ENCODE results near the gene NLN. TPM values are rescaled to one million over a fixed set of nuclear protein-coding genes. Genes with fewer than 3 reads are reported as not detected.

The NLN gene
- total RNA-seq, 1 donor, result 30.2 TPM

DNA sequence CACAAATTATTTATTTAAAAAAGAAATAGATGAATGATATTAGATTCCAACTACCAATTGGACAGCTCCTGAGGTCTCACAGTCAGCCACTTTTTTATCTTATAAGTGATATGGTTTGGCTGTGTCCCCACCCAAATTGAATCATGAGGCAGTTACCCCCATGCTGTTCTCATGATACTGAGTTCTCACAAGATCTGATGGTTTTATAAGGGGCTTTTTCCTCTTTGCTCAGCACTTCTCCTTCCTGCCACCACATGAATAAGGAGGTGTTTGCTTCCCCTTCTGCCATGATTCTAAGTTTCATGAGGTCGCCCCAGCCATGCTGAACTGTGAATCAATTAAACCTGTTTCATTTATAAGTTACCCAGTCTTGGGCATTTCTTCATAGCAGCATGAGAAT lies 12.9 kb downstream of the NLN start:
- TF ChIP-seq, protein P1, sequence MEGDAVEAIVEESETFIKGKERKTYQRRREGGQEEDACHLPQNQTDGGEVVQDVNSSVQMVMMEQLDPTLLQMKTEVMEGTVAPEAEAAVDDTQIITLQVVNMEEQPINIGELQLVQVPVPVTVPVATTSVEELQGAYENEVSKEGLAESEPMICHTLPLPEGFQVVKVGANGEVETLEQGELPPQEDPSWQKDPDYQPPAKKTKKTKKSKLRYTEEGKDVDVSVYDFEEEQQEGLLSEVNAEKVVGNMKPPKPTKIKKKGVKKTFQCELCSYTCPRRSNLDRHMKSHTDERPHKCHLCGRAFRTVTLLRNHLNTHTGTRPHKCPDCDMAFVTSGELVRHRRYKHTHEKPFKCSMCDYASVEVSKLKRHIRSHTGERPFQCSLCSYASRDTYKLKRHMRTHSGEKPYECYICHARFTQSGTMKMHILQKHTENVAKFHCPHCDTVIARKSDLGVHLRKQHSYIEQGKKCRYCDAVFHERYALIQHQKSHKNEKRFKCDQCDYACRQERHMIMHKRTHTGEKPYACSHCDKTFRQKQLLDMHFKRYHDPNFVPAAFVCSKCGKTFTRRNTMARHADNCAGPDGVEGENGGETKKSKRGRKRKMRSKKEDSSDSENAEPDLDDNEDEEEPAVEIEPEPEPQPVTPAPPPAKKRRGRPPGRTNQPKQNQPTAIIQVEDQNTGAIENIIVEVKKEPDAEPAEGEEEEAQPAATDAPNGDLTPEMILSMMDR (IDR thresholded peaks at IDR 0.05; ENCODE audit: insufficient read depth, low read length), result no peak
- DNase-seq (ENCODE audit: low read depth), result no peak
- no peak overlapping the region for H3K4me3 ChIP-seq (ENCODE audit: low read depth, low read length)

DNA sequence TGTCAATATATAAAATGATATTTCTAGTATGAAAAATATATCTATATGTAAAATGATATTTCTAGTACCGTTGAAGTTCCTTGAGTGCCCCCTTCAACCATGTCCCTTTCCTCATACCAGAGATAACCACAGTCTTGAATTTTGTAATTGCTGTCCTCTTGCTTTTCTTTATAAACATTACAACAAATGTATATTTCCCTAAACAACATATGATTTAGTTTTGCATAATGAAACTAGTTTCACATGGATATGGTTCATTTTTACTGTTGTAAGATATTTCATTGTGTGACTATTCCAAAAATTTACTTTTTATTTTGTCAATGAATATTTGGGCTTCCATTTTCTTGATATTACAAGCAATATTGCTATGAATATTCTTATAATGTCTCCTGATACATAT lies 14.0 kb downstream of the NLN start:
- DNase-seq (ENCODE audit: low read depth), result no peak
- H3K4me3 ChIP-seq (ENCODE audit: low read depth, low read length), result no peak overlapping the region
- TF ChIP-seq, protein P1 (IDR thresholded peaks at IDR 0.05; ENCODE audit: insufficient read depth, low read length), result no peak

DNA sequence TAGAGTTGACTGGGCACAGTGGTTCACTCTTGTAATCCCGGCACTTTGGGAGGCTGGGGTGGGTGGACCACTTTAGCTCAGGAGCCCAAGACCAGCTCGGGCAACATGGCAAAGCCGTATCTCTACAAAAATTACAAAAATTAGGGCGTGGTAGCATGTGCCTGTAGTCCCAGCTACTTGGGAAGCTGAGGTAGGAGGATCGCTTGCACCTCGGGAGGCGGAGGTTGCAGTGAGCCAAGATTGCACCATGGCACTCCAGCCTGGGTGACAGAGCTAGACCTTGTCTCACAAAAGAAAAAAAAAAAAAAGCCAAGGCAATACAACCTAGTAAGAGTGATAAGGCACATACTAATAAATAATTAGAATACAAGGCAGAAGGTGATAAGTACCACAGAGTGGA lies 15.8 kb downstream of the NLN start:
- no peak overlapping the region for H3K4me3 ChIP-seq (ENCODE audit: low read depth, low read length)
- TF ChIP-seq, protein P1 (IDR thresholded peaks at IDR 0.05; ENCODE audit: insufficient read depth, low read length), result no peak

DNA sequence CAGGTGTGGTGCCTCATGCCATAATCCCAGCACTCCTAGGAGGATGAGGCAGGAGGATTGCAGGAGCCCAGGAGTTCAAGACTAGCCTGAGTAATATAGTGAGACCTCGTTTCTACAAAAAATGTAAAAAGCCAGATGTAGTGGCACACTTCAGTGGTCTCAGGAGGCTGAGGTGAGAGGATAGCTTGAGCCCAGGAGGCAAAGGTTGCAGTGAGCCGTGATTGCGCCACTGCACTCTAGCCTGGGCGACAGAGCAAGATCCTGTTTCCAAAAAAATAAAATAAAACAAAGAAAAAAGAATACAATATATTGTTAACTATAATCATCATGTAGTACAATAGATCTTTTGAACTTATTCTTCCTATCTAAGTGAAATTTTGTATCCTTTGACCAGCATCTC lies 16.3 kb downstream of the NLN start:
- TF ChIP-seq, protein P1 (IDR thresholded peaks at IDR 0.05; ENCODE audit: insufficient read depth, low read length), result no peak
- no peak for DNase-seq (ENCODE audit: low read depth)
- no peak overlapping the region for H3K4me3 ChIP-seq (ENCODE audit: low read depth, low read length)

More for the DNA sequence above, 15.8 kb downstream of the NLN start:
- DNase-seq (ENCODE audit: low read depth), result no peak

DNA sequence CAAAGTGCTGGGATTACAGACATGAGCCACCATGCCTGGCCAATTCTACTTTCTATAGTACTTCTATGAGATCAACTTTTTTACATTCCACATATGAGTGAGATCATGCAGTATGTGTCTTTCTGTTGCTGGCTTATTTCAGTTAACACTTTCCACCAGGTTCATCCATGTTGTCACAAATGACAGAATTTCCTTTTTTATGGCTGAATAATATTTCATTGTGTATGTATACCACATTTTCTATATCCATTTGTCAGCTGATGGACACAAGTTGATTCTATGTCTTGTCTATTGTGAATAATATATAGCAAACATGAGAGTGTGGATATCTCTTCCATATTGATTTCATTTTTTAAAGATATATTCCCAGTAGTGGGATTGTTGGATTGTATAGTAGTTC lies 17.2 kb downstream of the NLN start:
- no peak overlapping the region for H3K4me3 ChIP-seq (ENCODE audit: low read depth, low read length)
- TF ChIP-seq, protein P1 (IDR thresholded peaks at IDR 0.05; ENCODE audit: insufficient read depth, low read length), result no peak
- DNase-seq (ENCODE audit: low read depth), result no peak

DNA sequence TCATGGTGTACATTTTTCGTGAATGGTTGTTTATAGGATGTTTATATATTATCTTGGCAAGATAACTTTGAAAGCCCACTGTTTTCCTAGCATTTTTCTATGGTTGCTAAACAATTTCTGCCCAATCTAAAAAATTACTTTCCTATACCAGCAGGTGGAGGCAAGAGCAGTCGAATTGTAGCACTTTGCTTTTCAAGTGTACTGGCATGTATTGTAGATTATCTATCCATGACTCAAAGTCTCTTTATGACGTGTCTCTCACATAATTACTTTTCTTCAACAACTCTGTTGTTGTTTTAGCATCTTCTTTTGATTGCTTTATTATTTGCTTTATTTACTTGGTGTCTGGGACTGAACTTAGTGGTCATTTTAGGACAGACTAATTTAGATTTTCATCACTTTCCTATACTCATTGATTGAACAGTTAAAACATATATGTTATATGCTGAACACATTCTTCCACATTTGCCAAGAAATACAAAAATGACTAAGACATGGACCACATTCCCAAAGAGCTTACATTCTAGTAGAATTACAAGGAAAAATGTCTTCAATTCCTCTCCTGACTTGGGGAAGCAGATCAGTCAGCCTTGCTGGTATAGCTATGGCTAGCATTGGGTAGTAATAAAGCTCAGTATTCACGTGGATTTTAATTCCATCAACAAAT lies 20.7 kb downstream of the NLN start:
- TF ChIP-seq, protein P1 (IDR thresholded peaks at IDR 0.05; ENCODE audit: insufficient read depth, low read length), result peak; percentile 79

More for the DNA sequence above, 20.7 kb downstream of the NLN start:
- peak; percentile 88 for DNase-seq (ENCODE audit: low read depth)
- H3K4me3 ChIP-seq (ENCODE audit: low read depth, low read length), result no peak overlapping the region

All from fibroblast of the aortic adventitia (primary cell).